Cardiac fibroblast (primary cell): Measurements from ENCODE around the gene DVL1.

Source experiments
- DNase-seq, 2 donors: peaks; one replicate each; pipeline versions ENCODE4 v3.0.0 to v3.0.0-alpha.2; 2010; ENCODE audit warnings: low read depth in 2 of 2
- H3K4me3 ChIP-seq, 2 donors: replicated peaks in 1 of 2; 1 replicate in 1 of 2; 2 replicates in 1 of 2; pipeline ENCODE4 v1.5.1; 2011; ENCODE audit warnings: low read depth in 2 of 2, low read length in 2 of 2, mild to moderate bottlenecking in 2 of 2, moderate library complexity in 1 of 2
- CTCF ChIP-seq: IDR thresholded peaks from one replicate; pipeline ENCODE4 v1.5.1; 2011; ENCODE audit warnings: low read depth, mild to moderate bottlenecking, low read length, inconsistent platforms

Gene DVL1

GRCh38 chr1:1314237-1314586, 35.0 kb downstream of the DVL1 start:
- DNase-seq = no peak
- no peak for TF ChIP-seq CTCF
- no peak overlapping the region for H3K4me3 ChIP-seq

- TF ChIP-seq CTCF = no peak
- no peak overlapping the region for H3K4me3 ChIP-seq
- no peak for DNase-seq
Observed at GRCh38 chr1:1313500-1314236, 35.5 kb downstream of the DVL1 start.

GRCh38 chr1:1312450-1313314, 36.5 kb downstream of the DVL1 start:
- TF ChIP-seq CTCF = no peak
- H3K4me3 ChIP-seq = no peak overlapping the region
- DNase-seq = no peak

GRCh38 chr1:1311107-1312104, 37.8 kb downstream of the DVL1 start:
- no peak overlapping the region for H3K4me3 ChIP-seq
- TF ChIP-seq CTCF = no peak
- no peak for DNase-seq

GRCh38 chr1:1310476-1311053, 38.7 kb downstream of the DVL1 start:
- no peak overlapping the region for H3K4me3 ChIP-seq
- no peak for DNase-seq
- TF ChIP-seq CTCF = no peak

GRCh38 chr1:1310109-1310385, 39.2 kb downstream of the DVL1 start:
- DNase-seq = no peak
- no peak for TF ChIP-seq CTCF
- H3K4me3 ChIP-seq = no peak overlapping the region
